ENCODE results near the gene SUN3. TPM values are rescaled to one million over a fixed set of nuclear protein-coding genes. Genes with fewer than 3 reads are reported as not detected.
A peak's percentile ranks its signal among the peaks of the same experiment; 100 is the strongest.

SUN3 gene
- total RNA-seq, 1 experiment from 2014 or later, result not detected

DNA sequence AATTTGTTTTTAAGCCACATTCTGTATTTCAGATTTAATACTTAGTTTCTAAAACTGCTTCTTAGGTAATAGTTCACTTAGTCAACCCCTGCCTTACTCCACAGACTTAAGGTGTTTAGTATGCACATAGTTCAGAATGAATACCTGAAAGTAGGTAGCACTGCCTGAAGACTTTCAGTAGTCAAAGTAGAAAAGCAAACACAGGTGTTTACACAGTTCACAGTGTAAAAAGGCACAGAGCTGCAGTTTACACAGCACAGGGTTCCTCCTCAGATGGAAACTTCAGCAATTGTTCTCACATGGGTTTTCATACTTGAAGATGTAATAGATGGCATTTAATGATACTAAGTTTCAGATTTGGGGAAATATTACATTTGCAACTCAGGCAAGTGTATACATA is 77.5 kb downstream of the SUN3 start:
- H3K4me3 Mint-ChIP-seq (ENCODE audit: unreplicated experiment), result peak overlapping the region; percentile 30
- DNase-seq, result peak in 1 of 2 experiments; percentile 48
- peak overlapping the region; percentile 74 for H3K27ac Mint-ChIP-seq (ENCODE audit: unreplicated experiment)
- BruUV-seq (replicated peaks), result no TSS peak
- H3K9me3 ChIP-seq, result no peaks in the 10 kb centered on the region
- H3K36me3 ChIP-seq (ENCODE audit: control insufficient read depth, insufficient read depth, low read length), result no peaks in the 10 kb centered on the region
- peaks cover 4% of the 10 kb centered on the region for H3K36me3 Mint-ChIP-seq (ENCODE audit: insufficient read depth, unreplicated experiment)
- ChIA-PET CTCF (interaction anchor here (0.7 to 1.5 kb wide), 4 partner anchors 17 to 685 kb away, joined by 3 to 9 read pairs (median 6); no protein-coding TSS in a partner anchor), POLR2A (no interaction called here)
- H3K27me3 Mint-ChIP-seq (ENCODE audit: insufficient read depth, unreplicated experiment), result no peaks in the 10 kb centered on the region
- H3K9me3 Mint-ChIP-seq (ENCODE audit: unreplicated experiment), result no peaks in the 10 kb centered on the region
- H3K4me1 Mint-ChIP-seq (ENCODE audit: low read depth, unreplicated experiment), result peaks cover 41% of the 10 kb centered on the region
- no peak overlapping the region for H3K4me3 ChIP-seq (ENCODE audit: low read depth, low read length)
- no peaks in the 10 kb centered on the region for H3K27me3 ChIP-seq (replicated peaks; ENCODE audit: control insufficient read depth, insufficient read depth, low read length)
- peaks cover 35% of the 10 kb centered on the region for H3K4me1 ChIP-seq
- intact Hi-C loops (cut with micrococcal nuclease; ENCODE audit: unreplicated experiment), result loop anchor here (1.0 to 5.0 kb wide), 3 partner anchors 18 to 684 kb away; no protein-coding TSS in a partner anchor
- TF ChIP-seq, protein P1, sequence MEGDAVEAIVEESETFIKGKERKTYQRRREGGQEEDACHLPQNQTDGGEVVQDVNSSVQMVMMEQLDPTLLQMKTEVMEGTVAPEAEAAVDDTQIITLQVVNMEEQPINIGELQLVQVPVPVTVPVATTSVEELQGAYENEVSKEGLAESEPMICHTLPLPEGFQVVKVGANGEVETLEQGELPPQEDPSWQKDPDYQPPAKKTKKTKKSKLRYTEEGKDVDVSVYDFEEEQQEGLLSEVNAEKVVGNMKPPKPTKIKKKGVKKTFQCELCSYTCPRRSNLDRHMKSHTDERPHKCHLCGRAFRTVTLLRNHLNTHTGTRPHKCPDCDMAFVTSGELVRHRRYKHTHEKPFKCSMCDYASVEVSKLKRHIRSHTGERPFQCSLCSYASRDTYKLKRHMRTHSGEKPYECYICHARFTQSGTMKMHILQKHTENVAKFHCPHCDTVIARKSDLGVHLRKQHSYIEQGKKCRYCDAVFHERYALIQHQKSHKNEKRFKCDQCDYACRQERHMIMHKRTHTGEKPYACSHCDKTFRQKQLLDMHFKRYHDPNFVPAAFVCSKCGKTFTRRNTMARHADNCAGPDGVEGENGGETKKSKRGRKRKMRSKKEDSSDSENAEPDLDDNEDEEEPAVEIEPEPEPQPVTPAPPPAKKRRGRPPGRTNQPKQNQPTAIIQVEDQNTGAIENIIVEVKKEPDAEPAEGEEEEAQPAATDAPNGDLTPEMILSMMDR (IDR thresholded peaks at IDR 0.05; ENCODE audit: insufficient read depth in 1 of 2, low read depth in 1 of 2, low read length in 1 of 2, severe bottlenecking in 1 of 2, unreplicated experiment in 1 of 2), result no peak

DNA sequence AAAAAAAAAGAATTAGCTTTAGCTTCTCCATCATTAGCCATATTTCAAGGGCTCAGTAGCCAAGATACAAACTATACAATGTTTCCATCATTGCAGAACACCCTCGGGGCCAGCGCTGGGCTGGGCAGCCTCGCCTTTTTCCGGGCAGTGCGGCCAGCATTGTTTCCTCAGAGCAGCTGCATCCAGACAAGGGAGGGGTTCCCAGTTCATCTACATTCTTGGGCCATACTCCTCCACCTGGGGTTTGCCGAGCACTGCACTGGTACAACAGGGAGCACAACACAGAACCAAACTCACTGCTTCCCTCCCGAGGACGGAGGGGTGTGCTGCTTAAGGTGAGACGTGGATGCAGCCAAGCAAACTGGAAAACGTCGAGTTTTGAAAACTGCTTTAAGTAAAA is 78.2 kb downstream of the SUN3 start:
- Mint-ChIP-seq H3K9me3 (ENCODE audit: unreplicated experiment) (no peaks in the 10 kb centered on the region), H3K4me3 (ENCODE audit: unreplicated experiment) (peak overlapping the region; percentile 30), H3K4me1 (ENCODE audit: low read depth, unreplicated experiment) (peaks cover 45% of the 10 kb centered on the region), H3K27ac (ENCODE audit: unreplicated experiment) (peak overlapping the region; percentile 74), H3K36me3 (ENCODE audit: insufficient read depth, unreplicated experiment) (peaks cover 4% of the 10 kb centered on the region), H3K27me3 (ENCODE audit: insufficient read depth, unreplicated experiment) (no peaks in the 10 kb centered on the region)
- no peaks in the 10 kb centered on the region for H3K27me3 ChIP-seq (replicated peaks; ENCODE audit: control insufficient read depth, insufficient read depth, low read length)
- H3K36me3 ChIP-seq (ENCODE audit: control insufficient read depth, insufficient read depth, low read length), result no peaks in the 10 kb centered on the region
- H3K9me3 ChIP-seq, result no peaks in the 10 kb centered on the region
- DNase-seq, result peak; percentile 65 to 75
- intact Hi-C loops (cut with micrococcal nuclease; ENCODE audit: unreplicated experiment), result loop anchor here (1.0 to 5.0 kb wide), 3 partner anchors 19 to 683 kb away; no protein-coding TSS in a partner anchor
- peaks cover 36% of the 10 kb centered on the region for H3K4me1 ChIP-seq
- POLR2A ChIA-PET, result no interaction called here
- no peak overlapping the region for H3K4me3 ChIP-seq (ENCODE audit: low read depth, low read length)
- no TSS peak for BruUV-seq (replicated peaks)
- CTCF ChIA-PET, result interaction anchor here (0.8 to 1.5 kb wide), 2 partner anchors 18 to 685 kb away, joined by 3 to 8 read pairs; no protein-coding TSS in a partner anchor
- TF ChIP-seq, protein P1 (IDR thresholded peaks at IDR 0.05; ENCODE audit: insufficient read depth in 1 of 2, low read depth in 1 of 2, low read length in 1 of 2, severe bottlenecking in 1 of 2, unreplicated experiment in 1 of 2), result peak in 1 of 2 experiments; percentile 20

DNA sequence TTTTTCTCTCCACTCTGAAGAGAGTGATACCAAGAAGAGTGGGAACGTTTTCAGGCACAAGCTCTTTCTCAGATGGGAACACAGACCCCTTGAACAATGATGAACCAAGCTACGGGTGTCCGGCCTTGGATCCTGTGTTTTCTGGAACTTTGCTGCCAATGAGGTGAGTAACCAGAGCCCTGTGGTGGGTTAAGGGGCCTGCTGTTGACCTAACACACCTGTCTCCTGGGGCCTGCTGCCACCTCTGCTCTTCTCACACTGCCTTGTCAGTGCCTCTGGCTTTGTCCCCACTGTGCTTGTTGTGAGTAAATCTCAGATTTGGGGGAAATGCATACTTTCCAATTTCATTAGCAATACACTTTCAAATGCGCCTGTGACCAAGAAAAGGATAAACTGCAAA is 79.2 kb downstream of the SUN3 start:
- TF ChIP-seq, protein P1 (IDR thresholded peaks at IDR 0.05; ENCODE audit: insufficient read depth in 1 of 2, low read depth in 1 of 2, low read length in 1 of 2, severe bottlenecking in 1 of 2, unreplicated experiment in 1 of 2), result no peak
- Histone ChIP-seq H3K4me3 (ENCODE audit: low read depth, low read length) (no peak overlapping the region), H3K9me3 (no peaks in the 10 kb centered on the region), H3K27me3 (replicated peaks; ENCODE audit: control insufficient read depth, insufficient read depth, low read length) (no peaks in the 10 kb centered on the region), H3K36me3 (ENCODE audit: control insufficient read depth, insufficient read depth, low read length) (no peaks in the 10 kb centered on the region), H3K4me1 (peaks cover 36% of the 10 kb centered on the region)
- H3K4me1 Mint-ChIP-seq (ENCODE audit: low read depth, unreplicated experiment), result peaks cover 45% of the 10 kb centered on the region
- no peaks in the 10 kb centered on the region for H3K27me3 Mint-ChIP-seq (ENCODE audit: insufficient read depth, unreplicated experiment)
- intact Hi-C loops (cut with micrococcal nuclease; ENCODE audit: unreplicated experiment), result loop anchor here (5.0 kb wide), 1 partner anchor 682 kb away; no protein-coding TSS in a partner anchor
- DNase-seq, result no peak
- ChIA-PET POLR2A (no interaction called here), CTCF (interaction anchor here (1.2 kb wide), 1 partner anchor 205 kb away, joined by 3 read pairs; no protein-coding TSS in a partner anchor)
- BruUV-seq (replicated peaks), result no TSS peak
- peaks cover 4% of the 10 kb centered on the region for H3K36me3 Mint-ChIP-seq (ENCODE audit: insufficient read depth, unreplicated experiment)
- no peaks in the 10 kb centered on the region for H3K9me3 Mint-ChIP-seq (ENCODE audit: unreplicated experiment)
- no peak overlapping the region for H3K4me3 Mint-ChIP-seq (ENCODE audit: unreplicated experiment)
- H3K27ac Mint-ChIP-seq (ENCODE audit: unreplicated experiment), result peak overlapping the region; percentile 74

Measured in Caco-2 (cell line).